IPS-11a (cell line): Measurements from ENCODE around the gene DAAM1.

Source experiments
- H3K4me3 ChIP-seq: one replicate; pipeline ENCODE4 v1.5.1; 2013; ENCODE audit warnings: low read depth, low read length, control low read depth

The DAAM1 gene

DNA sequence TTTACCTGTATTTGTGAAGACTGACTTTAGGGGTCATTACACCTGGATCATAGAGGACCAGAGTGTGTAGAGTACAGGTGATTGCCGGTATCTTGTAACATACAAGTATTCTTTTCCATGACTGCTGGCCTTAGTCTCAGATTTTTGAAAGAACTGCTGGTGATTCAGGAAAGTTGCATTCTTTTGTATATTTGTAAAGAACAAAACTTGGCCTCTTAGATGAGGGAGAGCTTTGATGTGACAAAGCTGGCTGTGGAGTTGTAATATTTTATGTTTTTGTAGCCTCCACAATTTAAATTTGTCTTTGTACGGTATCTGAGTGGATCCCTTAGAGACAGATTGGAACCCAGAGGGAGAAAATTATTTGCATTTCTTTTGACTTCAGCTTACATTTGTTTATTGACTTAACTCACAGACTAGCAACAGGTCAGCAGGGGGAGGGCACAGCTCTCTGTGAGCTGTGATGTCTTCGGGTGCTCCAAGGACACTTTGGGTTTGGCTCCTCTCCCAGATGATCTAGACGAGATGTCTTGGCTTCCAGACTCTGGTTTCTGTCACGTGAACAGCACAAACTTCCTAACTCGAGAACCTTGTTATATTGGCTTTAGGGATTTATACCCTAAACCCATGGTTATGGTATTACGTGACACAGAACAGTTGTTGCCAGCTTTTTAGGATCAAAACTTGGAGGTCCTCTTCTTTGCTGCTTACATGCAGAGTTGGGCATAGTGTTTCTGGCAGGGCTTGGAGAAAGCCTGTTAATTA lies 65.9 kb downstream of the DAAM1 start:
- no peak overlapping the region for H3K4me3 ChIP-seq

DNA sequence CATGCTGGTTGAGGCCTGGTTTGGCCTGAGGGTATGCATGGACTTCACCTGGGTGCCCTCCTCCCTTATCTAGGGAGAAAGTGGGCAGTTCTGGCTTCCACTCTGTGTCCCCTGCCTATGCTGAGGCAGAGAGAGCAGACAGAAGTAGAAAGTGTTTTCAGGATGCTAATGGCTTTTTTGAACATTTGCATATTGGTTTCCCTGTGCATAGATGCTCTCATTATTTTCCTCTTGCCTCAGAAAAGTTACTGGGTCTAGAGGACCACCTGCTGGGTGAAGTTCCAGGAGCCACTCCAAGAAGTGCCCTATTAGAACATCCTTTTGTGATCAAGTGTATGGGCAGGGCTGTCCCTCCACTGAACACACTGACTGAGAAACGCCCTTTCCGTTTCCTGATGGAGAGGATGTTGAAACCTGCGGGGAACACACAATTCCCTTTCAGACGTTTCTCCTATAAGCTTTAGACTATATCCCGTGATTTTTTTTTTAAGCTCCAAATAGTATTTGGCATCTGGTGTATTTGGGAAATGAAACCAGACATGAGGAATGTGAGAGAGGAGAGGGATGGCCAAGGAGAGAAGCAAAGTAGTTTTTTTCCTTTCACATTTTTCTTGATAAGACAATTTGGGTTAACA lies 66.6 kb downstream of the DAAM1 start:
- H3K4me3 ChIP-seq, result no peak overlapping the region

DNA sequence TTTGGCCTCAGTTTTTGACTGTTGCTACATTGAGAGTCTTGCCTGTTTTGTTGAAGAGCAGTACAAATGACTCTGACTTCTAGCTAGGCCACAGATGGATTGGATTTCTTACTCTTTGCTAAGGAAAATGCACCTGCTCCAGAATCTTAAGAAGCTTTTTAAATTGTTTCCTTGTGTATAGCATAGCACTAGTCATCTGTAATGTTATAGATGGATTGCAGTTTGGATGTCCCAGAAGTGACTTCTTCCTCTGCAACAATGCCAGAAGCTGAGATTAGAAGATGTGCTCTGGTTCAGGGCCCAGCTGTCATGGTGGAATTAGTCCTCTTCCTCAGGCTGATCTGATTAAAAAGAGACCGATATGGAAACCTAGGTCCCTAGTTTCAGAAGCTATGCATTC lies 67.9 kb downstream of the DAAM1 start:
- no peak overlapping the region for H3K4me3 ChIP-seq

DNA sequence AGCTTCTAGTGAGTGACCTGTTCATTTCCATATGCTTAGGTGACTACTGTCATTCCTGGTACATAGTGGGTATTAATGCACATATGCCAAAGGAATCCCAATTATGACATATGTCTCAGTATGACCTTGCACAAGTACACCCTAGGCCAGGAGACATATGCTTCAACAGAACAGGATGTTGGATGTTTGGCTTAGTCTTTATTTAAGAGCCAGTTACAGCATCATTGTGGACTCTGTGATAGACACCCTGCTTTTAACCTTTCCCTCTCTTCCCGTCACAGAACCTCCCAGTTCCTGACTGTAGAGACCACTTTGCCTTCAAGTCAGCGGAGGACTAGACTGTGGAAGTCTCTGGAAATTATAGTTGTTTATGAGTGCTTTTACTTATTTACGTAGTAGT lies 72.9 kb downstream of the DAAM1 start:
- H3K4me3 ChIP-seq, result no peak overlapping the region

DNA sequence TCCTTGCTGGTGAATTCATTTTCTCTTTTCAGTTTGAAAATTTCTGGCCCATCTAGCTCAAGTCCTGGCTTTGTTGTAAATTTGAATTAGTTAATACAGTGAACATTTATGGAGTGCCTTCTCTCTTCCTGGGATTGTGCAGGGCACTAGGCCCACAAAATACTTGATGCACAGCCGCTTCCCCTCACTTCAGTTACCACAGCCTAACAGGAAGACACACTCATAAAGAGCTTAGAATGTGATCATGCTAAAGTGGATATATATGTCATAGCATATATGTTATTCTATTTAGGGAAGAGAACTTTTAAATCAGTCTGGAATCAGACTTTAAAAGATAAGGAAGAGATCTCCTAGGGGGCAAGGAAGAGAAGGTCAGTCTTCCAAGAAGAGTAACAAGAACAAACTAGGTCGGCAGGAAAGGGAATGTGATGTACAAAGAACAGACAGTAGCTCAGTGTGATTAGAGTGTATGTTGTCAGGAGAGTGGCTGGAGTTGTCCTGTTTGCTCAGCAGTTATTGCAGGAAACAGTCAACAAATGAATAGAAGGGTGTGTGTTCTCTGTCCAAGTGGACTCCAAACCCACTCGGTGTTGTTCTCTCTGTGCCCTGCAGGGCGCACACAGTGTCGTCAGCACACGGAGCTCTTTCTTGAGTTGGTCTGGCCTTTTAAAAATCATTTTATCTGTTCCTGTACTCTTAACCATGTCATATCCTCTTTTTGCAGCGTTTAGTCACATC lies 74.4 kb downstream of the DAAM1 start:
- H3K4me3 ChIP-seq, result no peak overlapping the region

DNA sequence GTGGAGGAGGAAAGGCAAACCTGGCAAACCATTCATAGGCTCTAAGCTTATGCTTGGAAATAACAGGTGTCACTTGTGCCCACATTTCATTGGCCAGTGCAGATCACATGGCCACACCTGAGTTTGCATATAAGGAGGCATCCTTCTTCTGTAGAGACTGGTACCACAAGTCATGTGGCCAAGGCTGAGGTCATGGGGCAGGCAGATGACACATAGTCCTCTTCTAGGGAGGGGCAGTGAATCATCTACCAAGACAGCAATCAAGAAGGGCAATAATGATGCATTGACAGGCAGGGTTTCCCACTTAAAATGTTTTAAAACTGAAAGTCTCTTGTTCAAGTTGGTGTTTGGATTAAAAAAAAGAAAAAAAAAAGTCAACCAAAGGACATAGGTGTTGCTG lies 77.3 kb downstream of the DAAM1 start:
- no peak overlapping the region for H3K4me3 ChIP-seq

DNA sequence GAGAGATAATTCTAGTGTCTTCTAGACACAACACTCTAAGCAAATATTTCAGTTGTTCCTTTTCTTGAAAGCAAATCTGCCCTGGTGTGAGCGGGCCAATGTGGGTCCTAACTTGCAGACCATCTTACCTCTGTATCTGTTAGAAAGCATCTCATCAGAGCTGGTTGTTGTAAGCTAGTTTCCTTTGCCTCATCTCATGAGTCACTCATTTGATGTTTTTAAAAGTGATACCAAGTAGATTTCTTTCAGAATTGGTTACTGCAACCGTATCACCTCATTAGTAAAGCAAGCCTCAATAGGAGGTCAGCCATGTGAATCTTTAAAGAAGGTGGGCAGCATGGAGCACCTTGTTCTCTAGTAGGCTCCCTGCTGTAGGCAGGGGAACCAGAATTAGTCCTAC lies 78.6 kb downstream of the DAAM1 start:
- no peak overlapping the region for H3K4me3 ChIP-seq

DNA sequence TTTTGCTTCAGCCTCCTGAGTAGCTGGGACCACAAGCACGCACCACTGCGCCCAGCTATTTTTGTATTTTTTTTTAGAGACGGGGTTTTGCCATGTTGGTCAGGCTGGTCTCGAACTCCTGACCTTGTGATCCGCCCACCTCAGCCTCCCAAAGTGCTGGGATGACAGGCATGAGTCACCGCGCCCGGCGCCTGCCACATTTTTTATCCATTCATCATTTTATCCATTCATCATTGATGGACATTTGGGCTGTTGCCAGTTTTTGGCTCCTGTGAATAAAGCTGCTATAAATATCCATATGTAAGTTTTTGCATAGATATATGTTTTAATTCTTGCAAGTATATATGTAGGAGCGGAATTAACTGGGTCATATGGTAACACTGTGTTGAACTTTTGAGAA lies 79.5 kb downstream of the DAAM1 start:
- H3K4me3 ChIP-seq, result no peak overlapping the region

DNA sequence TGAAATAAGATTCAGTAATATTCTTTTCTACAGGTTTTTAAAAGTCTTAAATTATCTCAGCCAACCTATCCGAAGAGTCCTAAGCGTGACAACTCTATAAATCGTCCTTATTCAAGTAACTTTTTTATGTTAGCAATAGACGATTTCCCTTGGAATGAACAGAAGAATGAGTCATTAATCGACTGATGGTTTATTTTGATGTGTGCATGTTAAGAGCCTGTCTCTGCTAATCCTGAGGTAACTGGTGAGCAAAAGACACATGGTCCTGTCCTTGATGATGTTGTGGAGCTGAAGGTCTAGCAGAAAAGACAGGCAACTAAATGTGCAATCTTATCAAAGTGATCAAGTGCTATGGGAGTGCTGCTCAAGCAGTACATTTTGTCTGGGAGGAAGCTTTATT lies 80.4 kb downstream of the DAAM1 start:
- no peak overlapping the region for H3K4me3 ChIP-seq

DNA sequence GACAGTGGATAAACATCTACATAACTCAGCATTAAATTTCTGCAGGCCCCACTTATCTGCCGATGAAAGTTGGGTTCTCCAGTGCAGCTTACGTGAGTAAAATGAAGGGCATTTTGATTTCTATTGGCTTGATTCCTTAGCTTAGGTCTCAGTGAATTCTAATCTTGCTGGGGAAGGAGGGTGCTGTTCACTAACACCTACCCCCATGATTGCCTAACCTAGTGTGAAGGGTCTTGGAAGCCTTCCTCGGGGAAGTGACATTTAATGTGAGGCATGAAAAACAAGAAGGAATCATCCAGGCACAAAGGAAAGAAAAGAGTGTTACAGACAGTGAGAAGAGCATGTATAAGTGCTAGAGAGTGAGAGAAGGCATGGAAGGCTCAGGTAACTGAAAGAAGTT lies 81.0 kb downstream of the DAAM1 start:
- H3K4me3 ChIP-seq, result no peak overlapping the region

DNA sequence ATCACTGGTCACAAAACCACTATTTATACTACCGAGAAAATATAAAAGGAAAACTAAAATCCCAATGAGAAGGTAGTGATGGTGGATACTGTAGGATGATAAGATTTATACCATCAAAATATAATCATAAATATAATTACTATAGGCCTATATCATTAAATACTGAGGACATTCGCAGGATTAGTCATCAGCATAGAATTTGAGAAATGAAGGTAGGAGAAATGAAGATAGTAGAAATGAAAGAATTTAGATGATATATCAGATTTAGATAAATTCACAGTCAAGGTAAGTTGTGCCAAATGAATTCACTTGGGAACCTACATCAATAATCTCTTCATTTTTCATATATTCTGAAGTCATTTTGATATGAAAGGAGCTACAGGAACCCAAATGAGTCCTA lies 82.8 kb downstream of the DAAM1 start:
- no peak overlapping the region for H3K4me3 ChIP-seq

DNA sequence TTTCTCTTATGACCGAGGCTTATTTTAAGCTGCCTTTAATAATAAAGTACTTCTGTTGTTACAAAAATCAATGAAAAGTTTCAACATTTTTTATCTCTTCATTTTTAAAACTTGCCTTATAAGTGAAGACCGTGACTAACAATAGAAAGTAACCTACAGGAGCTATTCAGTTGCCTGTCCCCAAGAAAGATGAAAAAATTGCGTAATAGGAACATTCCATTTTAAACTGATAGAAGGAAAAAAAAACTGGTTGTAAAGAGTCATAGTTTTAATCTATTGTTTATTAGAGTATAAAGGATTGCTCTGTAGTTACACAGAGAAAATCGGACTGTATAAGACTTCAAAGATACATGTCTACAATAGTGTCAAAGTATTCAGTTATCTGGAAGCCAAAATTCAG lies 83.3 kb downstream of the DAAM1 start:
- no peak overlapping the region for H3K4me3 ChIP-seq

DNA sequence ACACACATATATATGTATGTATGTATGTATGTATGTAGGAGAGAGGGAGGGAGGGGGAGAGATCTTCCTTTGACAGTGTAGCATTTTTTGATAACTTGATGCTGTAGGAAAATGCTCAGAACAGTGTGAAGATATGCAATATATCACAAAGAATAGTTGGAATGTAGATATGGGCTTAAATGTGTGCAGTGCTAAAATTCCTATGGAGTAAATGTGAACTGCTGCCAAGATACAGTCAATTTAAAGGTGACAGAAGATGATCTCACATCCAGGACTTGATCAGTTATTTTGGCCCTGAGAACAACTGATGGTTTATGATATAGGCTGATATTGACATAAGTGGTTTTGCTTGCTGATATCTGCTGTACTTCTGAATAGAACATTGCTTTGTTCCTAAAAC lies 84.2 kb downstream of the DAAM1 start:
- no peak overlapping the region for H3K4me3 ChIP-seq

DNA sequence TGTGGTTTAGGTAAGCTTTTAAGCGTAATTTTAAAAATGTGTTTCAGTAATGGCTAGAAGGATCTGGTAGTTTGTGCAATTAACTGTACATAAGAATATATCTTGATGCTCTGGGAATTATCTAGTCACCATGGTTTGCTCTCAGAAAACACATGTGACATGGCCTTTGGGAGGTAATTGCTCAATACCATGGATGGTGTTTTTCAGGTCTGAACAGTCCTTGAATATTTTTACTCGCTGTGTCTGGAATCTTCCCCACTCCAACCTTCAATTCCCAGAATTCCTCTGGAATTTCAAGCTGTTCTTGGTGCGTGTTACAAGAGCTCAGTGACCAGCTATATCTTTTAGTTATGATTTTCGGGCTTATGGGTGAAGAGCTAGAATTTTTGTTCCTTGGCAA lies 85.3 kb downstream of the DAAM1 start:
- H3K4me3 ChIP-seq, result no peak overlapping the region

DNA sequence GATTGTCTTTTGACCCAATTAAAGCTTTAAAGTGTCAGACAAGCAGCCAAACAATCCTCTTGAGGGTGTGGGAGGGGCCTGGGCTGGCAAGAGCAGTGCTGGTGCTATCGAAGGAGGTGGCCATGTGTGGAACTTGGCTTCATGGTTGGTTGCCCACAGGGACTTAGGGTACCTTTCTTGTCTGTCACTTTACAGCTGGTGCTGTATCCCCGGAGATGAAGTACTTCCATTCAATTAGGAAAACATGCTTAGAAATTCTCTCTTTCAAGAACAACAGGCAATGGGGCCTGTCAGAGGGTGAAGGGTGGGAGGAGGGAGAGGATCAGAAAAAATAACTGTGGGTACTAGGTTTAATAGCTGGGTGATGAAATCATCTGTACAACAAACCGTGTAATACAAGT lies 86.5 kb downstream of the DAAM1 start:
- no peak overlapping the region for H3K4me3 ChIP-seq

DNA sequence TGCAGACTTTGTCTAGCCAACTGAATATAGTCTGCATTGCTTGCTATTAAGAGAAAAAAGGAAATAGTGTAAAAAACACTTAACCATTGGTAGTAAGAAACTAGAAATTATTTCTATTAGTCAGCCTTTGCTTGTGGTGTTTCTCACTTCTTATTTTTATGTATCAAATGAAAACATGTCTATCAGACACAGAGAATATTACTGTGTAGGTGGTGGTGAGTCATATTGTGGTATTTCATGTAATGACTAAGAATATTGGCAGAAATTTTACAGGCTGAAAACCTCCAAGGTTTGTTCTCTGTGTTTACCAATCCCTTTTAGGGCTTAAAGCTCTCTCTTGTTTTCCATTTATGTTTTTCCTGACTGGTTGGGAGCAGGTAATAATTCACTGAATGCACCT lies 87.2 kb downstream of the DAAM1 start:
- no peak overlapping the region for H3K4me3 ChIP-seq

DNA sequence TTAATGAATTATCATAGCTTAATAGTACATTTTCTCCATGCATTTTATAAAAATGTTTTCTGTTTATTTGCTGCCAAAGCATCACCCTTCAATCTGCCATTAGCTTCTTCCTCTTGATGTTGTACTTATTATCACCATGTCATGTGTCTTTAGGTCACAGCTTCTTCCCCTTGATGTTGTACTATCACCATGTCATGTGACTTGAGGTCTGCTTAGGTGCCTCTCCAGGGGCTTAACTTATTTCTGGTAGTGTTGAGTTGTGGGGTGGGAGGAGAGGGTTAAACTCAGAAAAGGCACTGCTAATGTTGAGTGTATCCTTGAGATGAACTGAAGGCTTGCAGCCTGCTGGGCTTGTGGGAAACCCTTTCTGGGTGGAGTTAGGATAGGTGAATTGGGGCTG lies 87.8 kb downstream of the DAAM1 start:
- no peak overlapping the region for H3K4me3 ChIP-seq

DNA sequence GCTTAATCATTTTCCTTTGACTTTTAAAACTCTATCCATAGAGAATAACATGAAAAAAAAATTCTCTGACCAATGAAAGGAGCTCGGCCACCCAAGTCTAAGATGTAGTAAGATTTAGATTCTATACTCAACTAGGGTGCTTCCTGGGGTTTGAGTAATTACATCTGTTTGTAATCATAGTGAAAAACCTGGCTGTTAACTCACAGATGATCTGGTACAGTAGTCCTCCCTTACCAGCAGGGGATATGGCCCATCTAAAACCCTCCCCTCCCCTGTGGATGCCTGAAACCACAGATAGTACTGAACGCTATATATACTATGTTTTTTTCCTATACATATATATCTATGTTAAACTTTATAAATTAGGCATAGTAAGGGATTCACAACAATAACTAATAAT lies 89.2 kb downstream of the DAAM1 start:
- H3K4me3 ChIP-seq, result no peak overlapping the region

DNA sequence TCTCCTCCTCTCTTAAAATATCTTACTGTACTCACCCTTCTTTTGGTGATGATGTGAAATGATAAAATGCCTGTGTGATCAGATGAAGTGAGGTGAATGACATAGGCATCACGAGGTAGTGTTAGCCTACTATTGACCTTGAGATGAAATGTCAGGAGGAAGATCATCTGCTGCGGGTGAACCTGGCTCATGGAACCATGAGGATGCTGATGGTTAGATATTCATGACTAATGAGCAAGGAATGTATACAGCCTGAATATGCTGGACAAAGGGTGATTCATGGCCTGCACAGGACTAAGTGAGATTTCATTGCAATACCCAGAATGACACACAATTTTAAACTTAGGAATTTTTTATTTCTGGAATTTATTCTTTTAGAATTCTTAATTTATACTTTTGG lies 89.6 kb downstream of the DAAM1 start:
- H3K4me3 ChIP-seq, result no peak overlapping the region

DNA sequence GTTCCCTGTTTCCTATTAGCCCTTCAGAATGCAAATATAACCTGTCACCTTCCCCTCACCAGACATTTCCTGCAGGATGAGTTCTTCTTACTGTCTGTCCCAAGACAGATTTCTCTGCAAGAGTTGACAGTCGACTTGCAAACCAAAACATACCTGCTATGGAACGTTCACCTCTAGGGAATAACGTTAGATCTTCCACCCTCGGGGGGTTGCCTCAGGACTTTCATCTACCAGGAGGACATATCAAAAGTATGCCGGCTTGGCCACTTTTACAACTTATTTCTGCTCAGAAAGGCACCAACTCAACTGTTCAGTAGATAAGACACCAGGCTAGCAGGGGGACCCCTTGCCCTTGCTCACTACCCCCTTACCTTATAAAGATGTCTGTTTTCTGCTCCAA lies 92.5 kb downstream of the DAAM1 start:
- H3K4me3 ChIP-seq, result no peak overlapping the region

DNA sequence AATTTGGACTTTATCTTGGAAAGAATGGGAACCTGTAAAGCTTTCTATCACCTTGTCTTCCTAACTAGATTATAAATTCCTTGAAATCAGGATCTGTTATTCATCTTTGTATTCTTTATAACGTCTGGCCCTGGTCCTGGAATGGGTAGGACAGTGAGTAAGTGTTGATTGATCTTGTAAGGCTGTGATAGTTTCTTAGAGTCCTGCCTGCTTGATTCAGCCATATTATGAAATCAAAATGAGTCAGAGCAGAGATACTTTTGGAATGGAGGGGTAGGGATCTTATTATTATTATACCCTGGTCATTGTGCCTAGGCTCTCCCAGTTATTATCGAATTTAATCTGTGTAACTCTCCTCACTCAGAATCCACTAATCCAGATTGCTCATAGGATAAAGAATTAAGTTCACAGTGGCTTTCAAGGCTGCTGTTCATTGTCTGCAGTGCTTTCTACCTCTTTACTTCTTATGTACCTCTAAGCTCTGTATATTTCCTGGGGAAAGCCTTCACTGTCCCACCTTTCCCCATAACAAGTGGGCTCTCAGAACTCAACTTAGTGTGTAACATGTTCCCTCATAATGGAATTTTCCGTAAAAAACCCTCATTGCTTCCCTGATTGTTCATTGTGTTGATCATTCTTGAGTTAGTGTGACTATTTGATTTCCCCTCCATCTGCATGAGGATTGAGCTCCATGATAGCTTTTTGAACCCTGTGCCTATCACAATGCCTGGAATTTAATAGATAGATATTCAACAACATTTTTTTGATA lies 93.3 kb downstream of the DAAM1 start:
- H3K4me3 ChIP-seq, result no peak overlapping the region

DNA sequence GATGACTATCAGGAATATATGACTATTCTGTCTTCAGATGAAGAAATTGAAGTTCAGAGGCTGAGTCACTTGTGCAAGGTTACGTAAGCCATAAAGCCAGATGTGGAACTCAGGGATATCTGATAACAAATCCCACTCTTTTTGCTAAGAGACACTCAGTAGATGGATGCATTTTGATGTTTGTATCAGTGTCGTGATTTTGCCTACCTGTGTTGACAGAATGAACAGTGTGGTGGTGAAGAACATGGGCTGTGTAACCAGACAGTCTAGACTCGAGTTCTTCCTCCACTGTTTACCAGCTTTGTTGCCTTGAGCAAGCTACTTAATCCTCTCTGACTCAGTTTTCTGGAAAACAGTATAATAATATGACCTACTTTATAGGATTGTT lies 93.9 kb downstream of the DAAM1 start:
- H3K4me3 ChIP-seq, result no peak overlapping the region
